EH (cell line): ENCODE measurements around the gene PLIN1.
A peak's percentile ranks its signal among the peaks of the same experiment; 100 is the strongest.

Experiments
- DNase-seq: peaks from one replicate; pipeline ENCODE4 v3.0.0-alpha.2; 2015; ENCODE audit warnings: low read depth

PLIN1 gene

GRCh38 chr15:89652666-89653065, 26.5 kb downstream of the PLIN1 start:
- DNase-seq = no peak

GRCh38 chr15:89652131-89652530, 27.0 kb downstream of the PLIN1 start:
- no peak for DNase-seq

GRCh38 chr15:89649716-89650115, 29.5 kb downstream of the PLIN1 start:
- no peak for DNase-seq

- no peak for DNase-seq
Measured at GRCh38 chr15:89649013-89649625, 30.0 kb downstream of the PLIN1 start.

GRCh38 chr15:89648106-89649012, 30.8 kb downstream of the PLIN1 start:
- DNase-seq = no peak

- DNase-seq = peak; percentile 67
Measured at GRCh38 chr15:89647191-89647851, 31.8 kb downstream of the PLIN1 start.

GRCh38 chr15:89646416-89647141, 32.6 kb downstream of the PLIN1 start:
- no peak for DNase-seq

GRCh38 chr15:89645680-89646079, 33.5 kb downstream of the PLIN1 start:
- DNase-seq = no peak

GRCh38 chr15:89642106-89642505, 37.1 kb downstream of the PLIN1 start:
- DNase-seq = no peak

- DNase-seq = no peak
Measured at GRCh38 chr15:89641053-89641452, 38.1 kb downstream of the PLIN1 start.

GRCh38 chr15:89640245-89640644, 38.9 kb downstream of the PLIN1 start:
- no peak for DNase-seq

GRCh38 chr15:89633585-89633984, 45.6 kb downstream of the PLIN1 start:
- no peak for DNase-seq

GRCh38 chr15:89632563-89633430, 46.4 kb downstream of the PLIN1 start:
- DNase-seq = no peak

- no peak for DNase-seq
Measured at GRCh38 chr15:89631902-89632264, 47.3 kb downstream of the PLIN1 start.

GRCh38 chr15:89630974-89631901, 47.9 kb downstream of the PLIN1 start:
- no peak for DNase-seq

- no peak for DNase-seq
Measured at GRCh38 chr15:89630260-89630659, 48.9 kb downstream of the PLIN1 start.

GRCh38 chr15:89629829-89630228, 49.3 kb downstream of the PLIN1 start:
- no peak for DNase-seq

- DNase-seq = no peak
Measured at GRCh38 chr15:89628806-89629715, 50.1 kb downstream of the PLIN1 start.

- no peak for DNase-seq
Measured at GRCh38 chr15:89628301-89628700, 50.9 kb downstream of the PLIN1 start.
